Skeletal muscle cell (primary cell): ENCODE results near the gene INVS.
A peak's percentile ranks its signal among the peaks of the same experiment; 100 is the strongest.
"Not testable (repeated sequence)": the region's sequence is repeated elsewhere in the genome, so short reads cannot be mapped to it uniquely, and the experiment has no call there.

Source experiments
- DNase-seq: peaks from one replicate; pipeline ENCODE4 v3.0.0-alpha.2; 2010; ENCODE audit warnings: low read depth
- H3K4me3 ChIP-seq: 2 replicates; pipeline ENCODE4 v1.5.1; 2011; ENCODE audit warnings: low read depth, mild to moderate bottlenecking, control low read depth, low read length, moderate library complexity

The INVS gene

GRCh38 chr9:100227636-100228035 lies 128.6 kb downstream of the INVS start:
- DNase-seq = no peak
- no peak overlapping the region for H3K4me3 ChIP-seq

- DNase-seq = no peak
- H3K4me3 ChIP-seq = no peak overlapping the region
Observed at GRCh38 chr9:100228352-100228869, 129.4 kb downstream of the INVS start.

GRCh38 chr9:100229136-100229535 lies 130.1 kb downstream of the INVS start:
- no peak overlapping the region for H3K4me3 ChIP-seq
- DNase-seq = no peak

- H3K4me3 ChIP-seq = no peak overlapping the region
- DNase-seq = no peak
Observed at GRCh38 chr9:100229561-100229960, 130.5 kb downstream of the INVS start.

GRCh38 chr9:100236986-100237385 lies 137.9 kb downstream of the INVS start:
- not testable (repeated sequence) for DNase-seq, H3K4me3 ChIP-seq

- DNase-seq = no peak
- H3K4me3 ChIP-seq = no peak overlapping the region
Observed at GRCh38 chr9:100240512-100240911, 141.5 kb downstream of the INVS start.

- DNase-seq = no peak
- no peak overlapping the region for H3K4me3 ChIP-seq
Observed at GRCh38 chr9:100267211-100267610, 168.2 kb downstream of the INVS start.

- no peak for DNase-seq
- H3K4me3 ChIP-seq = no peak overlapping the region
Observed at GRCh38 chr9:100268271-100268670, 169.2 kb downstream of the INVS start.

GRCh38 chr9:100269656-100270055 lies 170.6 kb downstream of the INVS start:
- no peak overlapping the region for H3K4me3 ChIP-seq

GRCh38 chr9:100277166-100277979 lies 178.3 kb downstream of the INVS start:
- peak; percentile 47 for DNase-seq
- no peak overlapping the region for H3K4me3 ChIP-seq

More at GRCh38 chr9:100269656-100270055, 170.6 kb downstream of the INVS start:
- DNase-seq = no peak

- DNase-seq = no peak
- no peak overlapping the region for H3K4me3 ChIP-seq
Observed at GRCh38 chr9:100281066-100281465, 182.0 kb downstream of the INVS start.

- no peak for DNase-seq
- no peak overlapping the region for H3K4me3 ChIP-seq
Observed at GRCh38 chr9:100281676-100282387, 182.8 kb downstream of the INVS start.

- DNase-seq = no peak
- no peak overlapping the region for H3K4me3 ChIP-seq
Observed at GRCh38 chr9:100282388-100282719, 183.3 kb downstream of the INVS start.

GRCh38 chr9:100284247-100284646 lies 185.2 kb downstream of the INVS start:
- DNase-seq = no peak

GRCh38 chr9:100285080-100285479 lies 186.0 kb downstream of the INVS start:
- DNase-seq = no peak
- H3K4me3 ChIP-seq = no peak overlapping the region

More at GRCh38 chr9:100284247-100284646, 185.2 kb downstream of the INVS start:
- no peak overlapping the region for H3K4me3 ChIP-seq

- no peak overlapping the region for H3K4me3 ChIP-seq
- no peak for DNase-seq
Observed at GRCh38 chr9:100285601-100286000, 186.6 kb downstream of the INVS start.

- no peak for DNase-seq
- no peak overlapping the region for H3K4me3 ChIP-seq
Observed at GRCh38 chr9:100286257-100286656, 187.2 kb downstream of the INVS start.

GRCh38 chr9:100287186-100287585 lies 188.1 kb downstream of the INVS start:
- no peak overlapping the region for H3K4me3 ChIP-seq
- no peak for DNase-seq

GRCh38 chr9:100290714-100291113 lies 191.7 kb downstream of the INVS start:
- no peak overlapping the region for H3K4me3 ChIP-seq
- DNase-seq = no peak

- no peak overlapping the region for H3K4me3 ChIP-seq
- no peak for DNase-seq
Observed at GRCh38 chr9:100292414-100292813, 193.4 kb downstream of the INVS start.

- no peak for DNase-seq
- no peak overlapping the region for H3K4me3 ChIP-seq
Observed at GRCh38 chr9:100294341-100294740, 195.3 kb downstream of the INVS start.
